Measurements from ENCODE around the gene CIDEC. TPM values are rescaled to one million over a fixed set of nuclear protein-coding genes. Genes with fewer than 3 reads are reported as not detected.
"Not testable (repeated sequence)": the region's sequence is repeated elsewhere in the genome, so short reads cannot be mapped to it uniquely, and the experiment has no call there.

CIDEC gene
- total RNA-seq, 4 donors from 2014 or later, result 0.78 to 2.4 (median 1.0) TPM

DNA sequence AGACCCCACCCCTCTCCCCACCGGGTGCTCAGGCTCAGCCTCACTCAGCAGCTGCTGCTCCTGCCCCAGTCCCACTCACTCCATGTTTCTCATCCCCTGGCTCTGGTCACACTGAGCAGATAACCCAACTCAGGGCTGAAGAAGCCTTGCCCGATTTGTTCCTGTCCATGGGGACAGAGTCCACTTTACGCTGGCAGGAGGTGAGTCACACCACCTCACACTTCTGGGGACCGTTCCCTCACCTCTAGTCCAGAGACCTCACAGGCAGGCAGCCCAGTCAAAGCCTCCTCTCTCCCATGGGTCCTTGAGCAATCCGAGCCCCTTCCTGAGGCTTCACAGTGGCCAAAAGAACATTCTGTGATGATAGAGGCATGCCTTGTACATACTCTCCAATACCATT, 1.4 kb downstream of the CIDEC start:
- no peak for TF ChIP-seq POLR2A (IDR thresholded peaks at IDR 0.05; ENCODE audit: low read depth)
- TF ChIP-seq, protein P1, sequence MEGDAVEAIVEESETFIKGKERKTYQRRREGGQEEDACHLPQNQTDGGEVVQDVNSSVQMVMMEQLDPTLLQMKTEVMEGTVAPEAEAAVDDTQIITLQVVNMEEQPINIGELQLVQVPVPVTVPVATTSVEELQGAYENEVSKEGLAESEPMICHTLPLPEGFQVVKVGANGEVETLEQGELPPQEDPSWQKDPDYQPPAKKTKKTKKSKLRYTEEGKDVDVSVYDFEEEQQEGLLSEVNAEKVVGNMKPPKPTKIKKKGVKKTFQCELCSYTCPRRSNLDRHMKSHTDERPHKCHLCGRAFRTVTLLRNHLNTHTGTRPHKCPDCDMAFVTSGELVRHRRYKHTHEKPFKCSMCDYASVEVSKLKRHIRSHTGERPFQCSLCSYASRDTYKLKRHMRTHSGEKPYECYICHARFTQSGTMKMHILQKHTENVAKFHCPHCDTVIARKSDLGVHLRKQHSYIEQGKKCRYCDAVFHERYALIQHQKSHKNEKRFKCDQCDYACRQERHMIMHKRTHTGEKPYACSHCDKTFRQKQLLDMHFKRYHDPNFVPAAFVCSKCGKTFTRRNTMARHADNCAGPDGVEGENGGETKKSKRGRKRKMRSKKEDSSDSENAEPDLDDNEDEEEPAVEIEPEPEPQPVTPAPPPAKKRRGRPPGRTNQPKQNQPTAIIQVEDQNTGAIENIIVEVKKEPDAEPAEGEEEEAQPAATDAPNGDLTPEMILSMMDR (IDR thresholded peaks at IDR 0.05), result no peak
- TF ChIP-seq EP300 (IDR thresholded peaks at IDR 0.05), result no peak
- no peak for TF ChIP-seq POLR2AphosphoS5 (IDR thresholded peaks at IDR 0.05)
- no peaks in the 10 kb centered on the region for H3K4me1 ChIP-seq
- H3K27me3 ChIP-seq, result no peaks in the 10 kb centered on the region
- H3K27ac ChIP-seq (replicated peaks in 1 of 4), result no peak overlapping the region
- intact Hi-C loops (cut with DNase I), result no loop called here
- DNase-seq (ENCODE audit: extremely low spot score), result no peak
- no peaks in the 10 kb centered on the region for H3K9me3 ChIP-seq
- no peaks in the 10 kb centered on the region for H3K36me3 ChIP-seq
- H3K4me3 ChIP-seq, result no peak overlapping the region
- WGBS, result 67% methylated on average over 5 of the region's 5 CpGs

DNA sequence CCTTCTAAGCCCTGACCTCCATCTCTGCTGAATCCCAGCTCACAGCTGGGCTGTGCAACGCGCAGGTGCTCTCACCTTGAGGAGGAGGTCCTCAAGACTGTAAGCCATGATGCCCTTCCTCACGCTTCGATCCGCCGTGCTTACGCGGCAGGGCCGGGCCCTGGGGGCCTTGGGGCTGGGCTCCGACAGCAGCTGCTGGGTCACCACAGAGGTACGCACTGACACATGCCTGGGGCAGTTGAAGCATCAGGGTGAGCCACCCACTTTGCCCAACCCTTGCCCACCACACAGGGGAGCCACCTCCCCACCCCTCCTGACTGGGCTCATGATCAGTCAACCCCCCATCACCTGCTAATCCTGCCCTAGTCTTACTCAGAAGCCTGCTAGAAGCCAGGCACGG, 3.1 kb downstream of the CIDEC start:
- no peaks in the 10 kb centered on the region for H3K36me3 ChIP-seq
- no peaks in the 10 kb centered on the region for H3K27me3 ChIP-seq
- no peaks in the 10 kb centered on the region for H3K4me1 ChIP-seq
- no peak overlapping the region for H3K27ac ChIP-seq (replicated peaks in 1 of 4)
- intact Hi-C loops (cut with DNase I), result no loop called here
- H3K9me3 ChIP-seq, result no peaks in the 10 kb centered on the region
- DNase-seq (ENCODE audit: extremely low spot score), result no peak
- H3K4me3 ChIP-seq, result no peak overlapping the region
- TF ChIP-seq POLR2A (IDR thresholded peaks at IDR 0.05; ENCODE audit: low read depth), result no peak
- TF ChIP-seq POLR2AphosphoS5 (IDR thresholded peaks at IDR 0.05), result no peak
- TF ChIP-seq EP300 (IDR thresholded peaks at IDR 0.05), result no peak
- 88% methylated on average over 11 of the region's 12 CpGs for WGBS

DNA sequence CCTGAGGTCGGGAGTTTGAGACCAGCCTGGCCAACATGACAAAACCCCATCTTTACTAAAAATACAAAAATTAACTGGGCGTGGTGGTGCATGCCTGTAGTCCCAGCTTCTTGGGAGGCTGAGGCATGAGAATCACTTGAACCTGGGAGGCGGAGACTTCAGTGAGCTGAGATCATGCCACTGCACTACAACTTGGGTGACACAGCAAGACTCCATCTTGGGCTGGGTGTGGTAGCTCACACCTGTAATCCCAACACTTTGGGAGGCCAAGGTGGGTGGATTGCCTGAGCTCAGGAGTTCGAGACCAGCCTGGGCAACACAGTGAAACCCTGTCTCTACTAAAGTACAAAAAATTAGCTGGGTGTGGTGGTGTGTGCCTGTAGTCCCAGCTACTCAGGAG, 3.8 kb downstream of the CIDEC start:
- intact Hi-C loops (cut with DNase I); DNase-seq (ENCODE audit: extremely low spot score); H3K27ac ChIP-seq (replicated peaks in 1 of 4); H3K4me3 ChIP-seq; H3K27me3 ChIP-seq; H3K9me3 ChIP-seq; H3K36me3 ChIP-seq; H3K4me1 ChIP-seq: not testable (repeated sequence)
- 84% methylated on average over 4 of the region's 4 CpGs for WGBS

DNA sequence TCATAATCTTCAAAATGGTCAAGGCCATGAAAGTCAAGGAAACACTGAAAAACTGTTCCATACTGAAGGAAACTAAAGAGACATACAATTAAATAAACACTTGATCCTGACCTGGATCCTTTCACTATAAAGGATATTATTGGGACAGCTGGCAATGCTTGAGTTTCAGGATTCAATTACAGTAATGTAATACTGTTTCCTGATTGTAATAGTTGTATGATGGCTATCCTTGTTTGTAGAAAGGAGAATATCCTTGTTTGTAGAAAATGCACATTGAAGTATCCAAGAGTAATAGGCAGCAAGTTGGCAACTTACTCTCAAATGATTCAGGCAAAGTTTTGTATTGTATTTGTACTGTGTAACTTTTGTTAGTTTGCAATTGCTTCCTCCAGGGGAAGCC, 4.6 kb downstream of the CIDEC start:
- Histone ChIP-seq H3K4me3 (no peak overlapping the region), H3K27ac (replicated peaks in 1 of 4) (no peak overlapping the region), H3K27me3 (no peaks in the 10 kb centered on the region), H3K9me3 (no peaks in the 10 kb centered on the region), H3K4me1 (no peaks in the 10 kb centered on the region), H3K36me3 (no peaks in the 10 kb centered on the region)
- TF ChIP-seq POLR2A (IDR thresholded peaks at IDR 0.05; ENCODE audit: low read depth) (no peak), EP300 (IDR thresholded peaks at IDR 0.05) (no peak)
- TF ChIP-seq, protein P1 (IDR thresholded peaks at IDR 0.05), result no peak
- no peak for DNase-seq (ENCODE audit: extremely low spot score)
- intact Hi-C loops (cut with DNase I), result no loop called here

DNA sequence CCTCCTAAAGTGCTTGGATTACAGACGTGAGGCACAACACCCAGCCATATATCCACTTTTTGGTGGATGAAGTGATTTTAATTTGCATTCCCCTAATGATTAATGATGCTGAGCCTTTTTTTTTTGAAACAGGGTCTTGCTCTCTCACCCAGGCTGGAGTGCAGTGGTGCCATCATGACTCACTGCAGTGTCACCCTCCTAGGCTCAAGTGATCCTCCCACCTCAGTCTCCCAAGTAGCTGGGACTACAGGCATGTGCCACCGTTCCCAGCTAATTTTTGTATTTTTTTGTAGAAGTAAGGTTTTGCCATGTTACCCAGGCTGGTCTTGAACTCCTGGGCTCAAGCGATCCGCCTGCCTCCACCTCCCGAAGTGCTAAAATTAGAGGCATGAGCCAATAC, 8.0 kb downstream of the CIDEC start:
- 95% methylated on average over 5 of the region's 5 CpGs for WGBS
- H3K9me3 ChIP-seq; H3K4me3 ChIP-seq; H3K4me1 ChIP-seq; H3K36me3 ChIP-seq; intact Hi-C loops (cut with DNase I); H3K27me3 ChIP-seq; DNase-seq (ENCODE audit: extremely low spot score); H3K27ac ChIP-seq (replicated peaks in 1 of 4): not testable (repeated sequence)

DNA sequence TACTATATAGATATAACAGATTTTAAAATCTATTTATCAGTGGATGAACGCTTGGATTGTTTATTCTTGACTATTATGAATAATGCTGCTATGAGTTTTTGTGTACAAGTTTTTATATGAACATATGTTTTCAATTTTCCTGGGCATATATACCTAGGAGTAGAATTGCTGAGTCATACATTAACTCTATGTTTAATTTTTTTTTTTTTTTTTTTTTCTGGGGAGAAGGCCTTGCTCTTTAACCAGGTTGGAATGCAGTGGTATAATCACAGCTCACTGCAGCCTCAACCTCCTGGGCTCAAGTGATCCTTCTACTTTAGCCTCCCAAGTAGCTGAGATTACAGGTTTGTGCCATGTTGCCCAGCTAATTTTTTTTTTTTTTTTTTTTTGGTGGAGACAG, 9.1 kb downstream of the CIDEC start:
- DNase-seq (ENCODE audit: extremely low spot score), result no peak
- WGBS, result 76% methylated on average over 1 of the region's 1 CpG
- H3K9me3 ChIP-seq, result no peaks in the 10 kb centered on the region

More for the DNA sequence above, 9.1 kb downstream of the CIDEC start:
- Histone ChIP-seq H3K27me3 (no peaks in the 10 kb centered on the region), H3K4me1 (peaks cover 0 to 14% (median 11%) of the 10 kb centered on the region in 4 donors), H3K27ac (replicated peaks in 1 of 4) (no peak overlapping the region), H3K36me3 (no peaks in the 10 kb centered on the region), H3K4me3 (no peak overlapping the region)
- intact Hi-C loops (cut with DNase I), result no loop called here
- TF ChIP-seq, protein P1 (IDR thresholded peaks at IDR 0.05), result no peak
- TF ChIP-seq POLR2A (IDR thresholded peaks at IDR 0.05; ENCODE audit: low read depth) (no peak), POLR2AphosphoS5 (IDR thresholded peaks at IDR 0.05) (no peak), EP300 (IDR thresholded peaks at IDR 0.05) (no peak)

All from esophagus muscularis mucosa (tissue), 4 donors.